Transverse colon (tissue), 4 donors: ENCODE results near the gene ZMYND12.

Experiments
- EP300 ChIP-seq: sonication (generic); formaldehyde crosslinking; IDR thresholded peaks from one replicate; pipeline ENCODE4 v1.6.1; 2017; ENCODE audit warnings: antibody characterized with exemption, low read depth
- POLR2A ChIP-seq: fragments of 450-650 bp; IDR thresholded peaks from one replicate; pipeline ENCODE4 v1.6.1; 2016; ENCODE audit warnings: antibody characterized with exemption, mild to moderate bottlenecking, moderate library complexity
- POLR2AphosphoS5 ChIP-seq, 3 donors: sonication (generic); formaldehyde crosslinking; IDR thresholded peaks; one replicate each; pipeline ENCODE4 v1.6.1; 2016; ENCODE audit warnings: antibody characterized with exemption in 3 of 3
- TF ChIP-seq, protein P1 (sequence below), 5 experiments: fragments of 200-600 bp in 3 of 5; fragments of 450-650 bp in 2 of 5; sonication (generic) in 3 of 5; IDR thresholded peaks; 1 replicate in 2 of 5; 2 replicates in 3 of 5; pipeline ENCODE4 v1.5.1; 2016 to 2017; ENCODE audit warnings: antibody characterized with exemption in 5 of 5, inconsistent platforms in 3 of 5, mild to moderate bottlenecking in 2 of 5, moderate library complexity in 1 of 5

DNA sequence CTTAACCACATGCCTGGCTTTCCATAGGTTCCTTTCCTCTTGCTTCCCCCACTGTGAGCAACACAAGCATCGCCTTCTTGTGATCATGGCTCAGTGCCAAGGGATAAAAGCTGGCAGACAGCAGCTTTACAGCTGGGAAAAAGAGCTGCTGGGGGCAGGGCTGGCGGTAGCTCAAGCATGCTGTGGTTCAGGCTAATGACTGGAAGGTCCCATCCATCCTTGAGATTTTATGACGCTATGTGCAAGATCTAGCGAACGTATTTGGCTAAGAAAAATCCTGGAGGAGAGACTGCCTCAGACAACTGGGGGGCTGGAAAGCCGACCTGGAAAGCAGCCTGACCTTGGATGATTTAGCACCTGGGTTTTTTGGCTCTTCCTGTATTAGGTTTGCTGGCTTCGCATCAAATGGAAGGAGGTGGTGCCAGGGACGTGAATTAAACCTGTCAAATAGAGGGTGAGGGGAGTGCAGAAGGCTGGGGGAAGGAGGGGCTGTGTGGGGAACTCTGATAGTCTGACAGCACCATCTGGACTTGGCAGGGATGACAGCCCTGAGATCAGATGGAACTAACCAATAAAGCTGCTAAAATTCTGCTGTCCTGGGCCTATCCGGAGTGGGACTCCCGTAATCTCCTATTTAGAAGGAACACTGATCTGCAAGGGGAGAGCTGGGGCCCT lies 34.8 kb downstream of the ZMYND12 start:
- TF ChIP-seq, protein P1, sequence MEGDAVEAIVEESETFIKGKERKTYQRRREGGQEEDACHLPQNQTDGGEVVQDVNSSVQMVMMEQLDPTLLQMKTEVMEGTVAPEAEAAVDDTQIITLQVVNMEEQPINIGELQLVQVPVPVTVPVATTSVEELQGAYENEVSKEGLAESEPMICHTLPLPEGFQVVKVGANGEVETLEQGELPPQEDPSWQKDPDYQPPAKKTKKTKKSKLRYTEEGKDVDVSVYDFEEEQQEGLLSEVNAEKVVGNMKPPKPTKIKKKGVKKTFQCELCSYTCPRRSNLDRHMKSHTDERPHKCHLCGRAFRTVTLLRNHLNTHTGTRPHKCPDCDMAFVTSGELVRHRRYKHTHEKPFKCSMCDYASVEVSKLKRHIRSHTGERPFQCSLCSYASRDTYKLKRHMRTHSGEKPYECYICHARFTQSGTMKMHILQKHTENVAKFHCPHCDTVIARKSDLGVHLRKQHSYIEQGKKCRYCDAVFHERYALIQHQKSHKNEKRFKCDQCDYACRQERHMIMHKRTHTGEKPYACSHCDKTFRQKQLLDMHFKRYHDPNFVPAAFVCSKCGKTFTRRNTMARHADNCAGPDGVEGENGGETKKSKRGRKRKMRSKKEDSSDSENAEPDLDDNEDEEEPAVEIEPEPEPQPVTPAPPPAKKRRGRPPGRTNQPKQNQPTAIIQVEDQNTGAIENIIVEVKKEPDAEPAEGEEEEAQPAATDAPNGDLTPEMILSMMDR (IDR thresholded peaks at IDR 0.05), result no peak
- TF ChIP-seq POLR2AphosphoS5 (IDR thresholded peaks at IDR 0.05), result peak in 2 of 3 donors; percentile 62 to 76
- no peak for TF ChIP-seq EP300
- TF ChIP-seq POLR2A, result no peak
